ENCODE measurements around the gene FOXN1.

DNA sequence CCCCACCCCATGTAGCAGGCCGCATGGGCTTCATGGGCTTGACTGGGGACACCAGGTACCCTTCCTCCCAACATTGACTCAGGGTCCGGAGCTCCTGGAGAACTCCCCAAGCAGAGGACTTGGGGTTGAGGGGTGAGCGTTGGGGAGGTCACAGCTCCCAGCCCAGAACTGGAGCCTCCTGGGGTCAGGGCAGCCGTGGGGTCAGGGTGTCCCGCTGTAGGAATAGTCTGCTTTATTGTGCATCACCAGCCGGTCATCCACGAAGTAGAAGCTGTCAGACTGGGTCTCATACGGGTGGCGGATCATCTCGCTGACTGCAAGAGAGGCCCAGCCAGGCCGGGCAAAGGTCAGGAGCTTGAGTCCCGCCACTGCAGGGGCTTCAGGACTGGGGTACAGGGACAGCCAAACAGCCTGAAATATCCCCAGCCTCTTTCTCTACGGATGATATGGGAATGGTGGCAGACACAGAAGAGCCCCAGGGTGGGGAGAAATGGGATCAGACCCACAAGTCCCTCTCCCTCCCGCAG, 41.0 kb downstream of the FOXN1 start:
- TF ChIP-seq CTCF (conservative IDR thresholded peaks at IDR 0.05; ENCODE audit: low read depth, low read length) = no peak
- no peak for TF ChIP-seq EZH2phosphoT487 (IDR thresholded peaks at IDR 0.05; ENCODE audit: borderline replicate concordance, low read length)

Data from PC-3 (cell line).